Fibroblast of the aortic adventitia (primary cell): ENCODE measurements around the gene TAF11. TPM values are rescaled to one million over a fixed set of nuclear protein-coding genes. Genes with fewer than 3 reads are reported as not detected.
"Not testable (repeated sequence)": the region's sequence is repeated elsewhere in the genome, so short reads cannot be mapped to it uniquely, and the experiment has no call there.

Experiments
- DNase-seq: peaks from one replicate; pipeline ENCODE4 v3.0.0-alpha.2; 2010; ENCODE audit warnings: low read depth
- H3K4me3 ChIP-seq: 2 replicates; pipeline ENCODE4 v1.5.1; 2011; ENCODE audit warnings: low read depth, mild to moderate bottlenecking, control low read depth, low read length, moderate library complexity
- total RNA-seq: library from RNA; depleted of rRNA; stranded (reverse); fragments of >200 nt; gene quantifications from 2 replicates; pipeline ENCODE4 v1.2.3, GENCODE V29; 2012; ENCODE audit warnings: low replicate concordance
- TF ChIP-seq, protein P1 (sequence below): IDR thresholded peaks from 2 replicates; pipeline ENCODE4 v1.5.1; 2011; ENCODE audit warnings: mild to moderate bottlenecking, low read length, control low read depth, inconsistent platforms; ENCODE audit not compliant: insufficient read depth

Gene TAF11, protein sequence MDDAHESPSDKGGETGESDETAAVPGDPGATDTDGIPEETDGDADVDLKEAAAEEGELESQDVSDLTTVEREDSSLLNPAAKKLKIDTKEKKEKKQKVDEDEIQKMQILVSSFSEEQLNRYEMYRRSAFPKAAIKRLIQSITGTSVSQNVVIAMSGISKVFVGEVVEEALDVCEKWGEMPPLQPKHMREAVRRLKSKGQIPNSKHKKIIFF
- 14.1 and 19.3 TPM in 2 replicates for total RNA-seq

- H3K4me3 ChIP-seq, result peak within 1 kb of the TSS; percentile 91
- peak; percentile 94 for DNase-seq
- TF ChIP-seq, protein P1, sequence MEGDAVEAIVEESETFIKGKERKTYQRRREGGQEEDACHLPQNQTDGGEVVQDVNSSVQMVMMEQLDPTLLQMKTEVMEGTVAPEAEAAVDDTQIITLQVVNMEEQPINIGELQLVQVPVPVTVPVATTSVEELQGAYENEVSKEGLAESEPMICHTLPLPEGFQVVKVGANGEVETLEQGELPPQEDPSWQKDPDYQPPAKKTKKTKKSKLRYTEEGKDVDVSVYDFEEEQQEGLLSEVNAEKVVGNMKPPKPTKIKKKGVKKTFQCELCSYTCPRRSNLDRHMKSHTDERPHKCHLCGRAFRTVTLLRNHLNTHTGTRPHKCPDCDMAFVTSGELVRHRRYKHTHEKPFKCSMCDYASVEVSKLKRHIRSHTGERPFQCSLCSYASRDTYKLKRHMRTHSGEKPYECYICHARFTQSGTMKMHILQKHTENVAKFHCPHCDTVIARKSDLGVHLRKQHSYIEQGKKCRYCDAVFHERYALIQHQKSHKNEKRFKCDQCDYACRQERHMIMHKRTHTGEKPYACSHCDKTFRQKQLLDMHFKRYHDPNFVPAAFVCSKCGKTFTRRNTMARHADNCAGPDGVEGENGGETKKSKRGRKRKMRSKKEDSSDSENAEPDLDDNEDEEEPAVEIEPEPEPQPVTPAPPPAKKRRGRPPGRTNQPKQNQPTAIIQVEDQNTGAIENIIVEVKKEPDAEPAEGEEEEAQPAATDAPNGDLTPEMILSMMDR, result no peak
Observed at GRCh38 chr6:34887753-34888513, at the start of gene TAF11. TSS of gene TAF11 (minus strand) at chr6:34888042. CDS start at chr6:34887957, 85 bp downstream.

DNA sequence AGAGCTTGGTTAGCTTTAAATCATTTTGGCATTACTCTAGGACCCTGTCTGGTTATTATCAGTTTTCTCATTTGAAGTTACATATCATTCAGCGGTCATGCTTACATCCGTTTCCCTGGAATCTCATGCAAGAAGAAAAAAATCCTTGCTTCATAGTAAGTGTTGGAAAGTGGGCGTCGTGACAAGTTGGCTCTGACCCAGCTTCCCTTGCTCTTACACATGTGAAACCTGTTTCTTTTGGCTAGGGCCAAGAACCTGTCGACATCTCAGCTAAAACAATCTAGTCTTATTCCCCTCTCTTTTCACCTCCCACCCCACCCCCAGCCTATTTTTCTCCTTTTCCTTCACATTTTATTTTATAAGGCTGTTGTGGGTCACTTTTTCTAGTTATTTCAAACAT, 46.7 kb upstream of the TAF11 start:
- TF ChIP-seq, protein P1, result no peak
- H3K4me3 ChIP-seq, result no peak overlapping the region
- DNase-seq, result peak; percentile 90

DNA sequence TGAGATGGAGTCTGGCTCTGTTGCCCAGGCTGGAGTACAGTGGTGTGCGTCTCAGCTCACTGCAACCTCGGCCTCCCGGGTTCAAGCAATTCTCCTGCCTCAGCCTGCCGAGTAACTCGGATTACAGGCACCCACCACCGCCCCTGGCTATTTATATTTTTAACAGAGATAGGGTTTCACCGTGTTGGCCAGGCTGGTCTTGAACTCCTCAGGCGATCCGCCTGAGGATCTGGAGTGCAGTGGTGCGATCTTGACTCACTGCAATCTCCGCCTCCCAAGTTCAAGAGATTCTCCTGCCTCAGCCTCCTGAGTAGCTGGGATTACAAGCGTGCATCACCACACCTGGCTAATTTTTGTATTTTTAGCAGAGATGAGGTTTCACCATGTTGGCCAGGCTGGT, 44.4 kb upstream of the TAF11 start:
- DNase-seq, result not testable (repeated sequence)

GRCh38 chr6:34930221-34930620, 42.4 kb upstream of the TAF11 start:
- TF ChIP-seq, protein P1, result no peak
- no peak for DNase-seq
- H3K4me3 ChIP-seq, result no peak overlapping the region

More for the DNA sequence above, 44.4 kb upstream of the TAF11 start:
- H3K4me3 ChIP-seq, result not testable (repeated sequence)

DNA sequence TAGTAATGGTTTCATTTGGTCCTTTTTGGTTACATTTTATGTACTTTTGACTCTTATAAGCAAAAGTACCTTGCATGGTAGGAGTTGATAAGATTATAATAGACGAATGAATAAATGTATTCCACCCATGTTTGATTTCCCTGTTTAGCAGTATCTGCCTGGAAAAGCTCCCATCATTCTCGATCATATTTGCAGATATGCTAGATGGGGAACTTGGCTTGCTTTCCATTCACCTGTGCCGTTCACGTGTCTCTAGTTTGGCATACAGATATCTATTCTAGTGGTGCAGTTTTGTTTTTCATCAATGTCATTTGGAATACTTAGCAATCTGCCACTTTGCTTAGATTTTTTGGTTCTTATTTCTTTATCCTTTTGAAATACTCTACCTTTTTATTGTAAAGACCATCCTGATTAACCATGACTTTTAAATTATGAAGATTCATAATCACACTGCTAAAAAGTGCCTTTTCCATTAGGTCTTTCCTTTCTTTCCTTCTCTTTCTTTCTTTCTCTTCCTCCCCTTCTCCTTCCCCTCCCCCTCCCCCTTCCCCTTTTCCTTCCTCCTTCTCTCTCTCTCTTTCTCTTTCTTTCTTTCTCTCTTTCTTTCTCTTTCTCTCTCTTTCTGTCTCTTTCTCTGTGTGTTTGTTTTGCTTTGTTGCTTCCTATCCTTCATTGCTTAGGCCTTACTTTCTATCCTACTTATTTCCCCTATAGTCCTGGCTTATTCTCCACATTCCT, 41.6 kb upstream of the TAF11 start:
- TF ChIP-seq, protein P1, result no peak

GRCh38 chr6:34928695-34929094, 40.9 kb upstream of the TAF11 start:
- TF ChIP-seq, protein P1, result no peak
- no peak for DNase-seq
- H3K4me3 ChIP-seq, result no peak overlapping the region

More for the DNA sequence above, 41.6 kb upstream of the TAF11 start:
- DNase-seq, result no peak
- H3K4me3 ChIP-seq, result no peak overlapping the region

GRCh38 chr6:34928220-34928619, 40.4 kb upstream of the TAF11 start:
- H3K4me3 ChIP-seq, result no peak overlapping the region
- TF ChIP-seq, protein P1, result no peak

More at GRCh38 chr6:34928220-34928619, 40.4 kb upstream of the TAF11 start:
- no peak for DNase-seq
